Measurements from ENCODE around the gene CREG1.

CREG1 gene

DNA sequence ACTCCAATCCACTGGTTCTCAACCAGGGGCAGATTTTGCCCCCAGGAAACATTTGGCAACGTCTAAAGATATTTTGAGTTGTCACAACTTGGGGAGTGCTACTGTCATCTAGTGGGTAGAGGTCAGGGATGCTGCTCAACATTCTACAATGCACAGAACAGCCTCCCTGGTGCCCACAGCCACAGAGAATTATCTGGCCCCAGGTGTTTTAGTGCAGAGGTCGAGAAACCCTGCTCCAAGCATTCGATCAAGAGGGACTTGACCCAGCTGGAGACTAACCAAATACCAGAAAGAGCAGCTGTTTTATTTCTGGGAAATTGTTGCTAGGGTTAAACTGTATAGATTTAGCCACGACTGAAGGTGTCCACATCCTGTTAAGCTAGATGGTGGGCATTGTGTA, 54.5 kb downstream of the CREG1 start:
- TF ChIP-seq GATA3 (IDR thresholded peaks at IDR 0.05; ENCODE audit: low read depth, low read length) = no peak
- TF ChIP-seq GATA2 (IDR thresholded peaks at IDR 0.05; ENCODE audit: low read depth, low read length) = no peak

DNA sequence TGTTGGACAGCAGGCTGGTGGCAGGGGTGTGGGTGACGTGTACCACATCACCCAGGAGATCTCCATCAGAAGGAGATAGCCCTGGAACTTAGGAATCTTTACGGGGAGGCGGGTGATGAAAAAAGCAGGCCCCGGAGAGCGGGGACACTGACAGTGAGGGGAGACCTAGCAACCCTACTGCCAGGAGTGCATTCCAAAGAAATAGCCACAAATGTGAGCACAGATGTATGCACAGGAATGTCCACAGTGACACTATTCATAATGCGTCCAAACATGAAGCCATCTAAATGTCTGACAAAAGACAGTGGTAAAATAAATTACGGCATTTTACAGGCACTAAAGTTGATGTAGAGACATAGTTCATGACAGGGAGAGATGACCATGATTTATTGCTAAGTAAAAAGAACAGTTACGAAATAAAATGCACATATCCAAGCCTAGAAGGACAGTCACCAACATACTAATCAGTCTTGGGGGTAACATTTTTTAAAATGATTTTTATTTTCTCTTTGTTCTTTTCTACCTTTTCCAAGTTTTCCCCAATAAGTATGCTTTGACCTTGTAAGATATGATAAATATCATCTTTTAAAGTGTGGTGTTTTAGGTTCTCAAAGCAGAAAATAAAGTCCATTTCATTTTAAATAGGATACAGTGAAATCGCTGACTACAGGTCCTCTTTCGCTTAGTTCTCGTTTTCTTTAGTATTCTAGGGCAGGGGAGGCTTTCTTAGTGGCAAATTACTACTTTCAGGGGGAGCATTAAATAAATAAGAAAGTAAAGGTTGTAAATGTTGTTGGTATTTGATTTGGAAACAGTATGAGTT, 56.6 kb downstream of the CREG1 start:
- TF ChIP-seq GATA2 (IDR thresholded peaks at IDR 0.05; ENCODE audit: low read depth, low read length) (no peak), GATA3 (IDR thresholded peaks at IDR 0.05; ENCODE audit: low read depth, low read length) (no peak)

DNA sequence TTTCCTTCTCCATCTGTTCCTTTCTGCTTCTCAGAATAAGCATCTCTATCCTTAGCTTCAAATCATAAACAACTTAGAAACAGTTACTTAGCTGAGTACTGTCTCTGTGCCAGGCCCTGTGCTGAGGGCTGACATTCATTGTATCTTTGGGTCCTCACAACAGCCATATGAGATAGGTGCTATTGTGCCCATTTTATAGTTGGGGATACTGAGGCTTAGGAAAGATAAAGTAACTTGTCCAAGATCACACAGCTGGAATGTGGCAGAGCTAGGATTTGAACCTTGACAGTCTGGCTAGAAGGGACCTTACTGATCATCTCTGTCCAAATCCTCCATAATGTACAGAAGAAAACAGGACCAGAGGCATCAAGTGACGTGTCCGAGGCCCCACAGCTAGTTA, 60.2 kb downstream of the CREG1 start:
- no peak for TF ChIP-seq GATA3 (IDR thresholded peaks at IDR 0.05; ENCODE audit: low read depth, low read length)
- no peak for TF ChIP-seq GATA2 (IDR thresholded peaks at IDR 0.05; ENCODE audit: low read depth, low read length)

DNA sequence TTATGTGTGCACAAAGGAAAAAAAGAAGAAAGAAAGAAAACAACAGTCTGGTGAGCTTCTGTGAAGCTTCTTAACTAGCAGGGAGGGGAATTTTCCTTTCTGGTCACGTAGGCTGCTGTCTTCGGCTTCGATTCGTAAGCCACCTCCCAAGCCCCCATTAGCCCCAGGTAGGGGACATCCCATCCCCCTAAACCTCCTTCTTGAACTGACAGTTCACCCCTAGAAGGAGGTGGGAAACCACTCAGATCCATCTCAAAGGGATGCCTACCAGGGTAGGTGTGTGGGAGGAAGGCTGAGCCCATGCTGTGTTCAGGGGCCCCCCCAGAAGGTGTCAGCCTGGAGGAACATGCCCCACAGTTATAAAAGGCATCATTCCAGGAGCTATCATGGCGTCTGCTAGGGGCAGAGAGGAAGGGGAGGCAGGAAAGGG, 61.1 kb downstream of the CREG1 start:
- TF ChIP-seq GATA3 (IDR thresholded peaks at IDR 0.05; ENCODE audit: low read depth, low read length) (no peak), GATA2 (IDR thresholded peaks at IDR 0.05; ENCODE audit: low read depth, low read length) (no peak)

DNA sequence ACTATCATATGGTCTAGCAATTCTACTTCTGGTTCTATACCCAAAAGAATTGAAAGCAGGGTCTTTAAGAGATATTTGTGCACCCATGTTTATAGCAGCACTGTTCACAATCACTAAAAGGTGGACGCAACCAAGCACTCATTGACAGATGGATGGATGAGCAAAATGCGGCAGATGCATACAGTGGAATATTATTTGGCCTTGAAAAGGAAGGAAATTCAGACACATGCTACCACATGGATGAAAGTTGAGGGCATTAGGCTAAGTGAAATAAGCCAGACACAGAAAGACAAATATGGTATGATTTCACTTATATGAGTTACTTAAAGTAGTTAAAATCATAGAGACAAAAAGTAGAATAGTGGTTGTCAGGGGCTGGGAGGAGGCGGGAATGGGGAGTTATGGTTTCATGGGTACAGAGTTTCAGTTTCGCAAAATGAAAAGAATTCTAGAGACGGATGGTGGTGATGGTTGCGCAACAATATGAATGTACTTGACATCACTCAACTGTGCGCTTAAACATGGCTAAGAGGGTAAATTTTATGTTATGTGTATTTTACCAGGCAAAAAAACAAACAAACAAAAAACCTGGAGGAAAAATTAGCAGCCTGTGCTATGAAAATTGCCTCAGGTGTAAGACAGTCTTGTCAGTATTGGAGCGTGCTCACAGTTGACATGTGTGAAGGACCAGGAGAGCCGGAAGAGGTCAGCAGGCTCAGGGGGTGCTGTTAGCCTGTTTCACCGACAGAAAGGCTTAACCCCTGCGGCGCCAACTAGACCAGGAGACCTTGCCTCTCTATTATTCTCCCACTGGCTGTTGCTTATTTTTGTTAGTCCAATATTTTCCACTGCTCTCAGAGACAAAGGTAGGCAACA, 61.7 kb downstream of the CREG1 start:
- no peak for TF ChIP-seq GATA3 (IDR thresholded peaks at IDR 0.05; ENCODE audit: low read depth, low read length)

Measured in SH-SY5Y (cell line).